ENCODE results near the gene TCAF1. TPM values are rescaled to one million over a fixed set of nuclear protein-coding genes. Genes with fewer than 3 reads are reported as not detected.

The TCAF1 gene
- total and polyA plus RNA-seq, 2 donors (not counting 1 experiment from before 2014, with no cell fraction given): 7.1 to 17.3 TPM

GRCh38 chr7:143909863-143910262 is 7.9 kb upstream of the TCAF1 start:
- no peak overlapping the region for H3K27ac Mint-ChIP-seq
- Histone ChIP-seq H2AFZ (ENCODE audit: insufficient read depth, low read depth, low read length, poor library complexity, severe bottlenecking) (no peak overlapping the region), H3K4me2 (replicated peaks; ENCODE audit: low read depth, low read length, poor library complexity, severe bottlenecking) (no peak overlapping the region), H3K27me3 (replicated peaks in 1 of 4; ENCODE audit: control extremely low read depth in 1 of 4, control insufficient read depth in 3 of 4, insufficient read depth in 4 of 4, low read length in 3 of 4) (no peaks in the 10 kb centered on the region), H3K9ac (ENCODE audit: low read length) (no peak overlapping the region), H4K20me1 (ENCODE audit: control insufficient read depth, insufficient read depth, low read length, poor library complexity, severe bottlenecking) (no peaks in the 10 kb centered on the region), H3K79me2 (ENCODE audit: control insufficient read depth, insufficient read depth, low read length) (no peaks in the 10 kb centered on the region), H3K27ac (ENCODE audit: low read length in 2 of 2) (no peak overlapping the region), H3K36me3 (replicated peaks in 1 of 2; ENCODE audit: control extremely low read depth in 1 of 2, control insufficient read depth in 1 of 2, extremely low read depth in 1 of 2, insufficient read depth in 2 of 2, low read length in 1 of 2) (no peaks in the 10 kb centered on the region), H3K9me3 (ENCODE audit: control extremely low read depth in 1 of 3, control insufficient read depth in 2 of 3, insufficient read depth in 1 of 3, low read length in 2 of 3) (no peaks in the 10 kb centered on the region), H3K4me3 (ENCODE audit: control extremely low read depth in 1 of 5, extremely low read depth in 1 of 5, insufficient read depth in 1 of 5, low read depth in 2 of 5, low read length in 4 of 5) (no peak overlapping the region), H3K4me1 (ENCODE audit: control insufficient read depth in 2 of 2, insufficient read depth in 2 of 2, low read length in 2 of 2) (no peaks in the 10 kb centered on the region)
- H3K9me3 Mint-ChIP-seq (ENCODE audit: insufficient read depth): no peaks in the 10 kb centered on the region
- ChIA-PET POLR2A (no interaction called here), CTCF (no interaction called here)
- no peak for ATAC-seq (ENCODE audit: low read depth)
- intact Hi-C loops (cut with micrococcal nuclease): no loop called here
- no peaks in the 10 kb centered on the region for H3K4me1 Mint-ChIP-seq
- no peak overlapping the region for H3K4me3 Mint-ChIP-seq
- H3K27me3 Mint-ChIP-seq: peaks cover 8% of the 10 kb centered on the region
- TF ChIP-seq CTCF (IDR thresholded peaks at IDR 0.05) (no peak), EZH2 (IDR thresholded peaks at IDR 0.05; ENCODE audit: borderline replicate concordance, insufficient read depth, low read depth, low read length, poor library complexity, severe bottlenecking) (no peak)
- 94% methylated on average over 2 of the region's 3 CpGs for WGBS (ENCODE audit: insufficient coverage)
- DNase-seq: no peak

- TF ChIP-seq EZH2 (IDR thresholded peaks at IDR 0.05; ENCODE audit: borderline replicate concordance, insufficient read depth, low read depth, low read length, poor library complexity, severe bottlenecking): no peak
- TF ChIP-seq CTCF (IDR thresholded peaks at IDR 0.05): no peak
- Mint-ChIP-seq H3K27ac (no peak overlapping the region), H3K4me1 (no peaks in the 10 kb centered on the region), H3K4me3 (no peak overlapping the region), H3K9me3 (ENCODE audit: insufficient read depth) (no peaks in the 10 kb centered on the region), H3K27me3 (peaks cover 8% of the 10 kb centered on the region)
- H3K4me3 ChIP-seq (ENCODE audit: control extremely low read depth in 1 of 5, extremely low read depth in 1 of 5, insufficient read depth in 1 of 5, low read depth in 2 of 5, low read length in 4 of 5): no peak overlapping the region
- H3K79me2 ChIP-seq (ENCODE audit: control insufficient read depth, insufficient read depth, low read length): no peaks in the 10 kb centered on the region
- no peaks in the 10 kb centered on the region for H3K4me1 ChIP-seq (ENCODE audit: control insufficient read depth in 2 of 2, insufficient read depth in 2 of 2, low read length in 2 of 2)
- no peaks in the 10 kb centered on the region for H3K36me3 ChIP-seq (replicated peaks in 1 of 2; ENCODE audit: control extremely low read depth in 1 of 2, control insufficient read depth in 1 of 2, extremely low read depth in 1 of 2, insufficient read depth in 2 of 2, low read length in 1 of 2)
- no peaks in the 10 kb centered on the region for H3K27me3 ChIP-seq (replicated peaks in 1 of 4; ENCODE audit: control extremely low read depth in 1 of 4, control insufficient read depth in 3 of 4, insufficient read depth in 4 of 4, low read length in 3 of 4)
- H2AFZ ChIP-seq (ENCODE audit: insufficient read depth, low read depth, low read length, poor library complexity, severe bottlenecking): no peak overlapping the region
- H3K4me2 ChIP-seq (replicated peaks; ENCODE audit: low read depth, low read length, poor library complexity, severe bottlenecking): no peak overlapping the region
- intact Hi-C loops (cut with micrococcal nuclease): no loop called here
- CTCF ChIA-PET: no interaction called here
- WGBS (ENCODE audit: insufficient coverage): no CpG with 5 or more reads among the region's 5 CpGs
- no peaks in the 10 kb centered on the region for H3K9me3 ChIP-seq (ENCODE audit: control extremely low read depth in 1 of 3, control insufficient read depth in 2 of 3, insufficient read depth in 1 of 3, low read length in 2 of 3)
- no peak overlapping the region for H3K27ac ChIP-seq (ENCODE audit: low read length in 2 of 2)
- ATAC-seq (ENCODE audit: low read depth): no peak
- no peak overlapping the region for H3K9ac ChIP-seq (ENCODE audit: low read length)
- POLR2A ChIA-PET: no interaction called here
- no peak for DNase-seq
- no peaks in the 10 kb centered on the region for H4K20me1 ChIP-seq (ENCODE audit: control insufficient read depth, insufficient read depth, low read length, poor library complexity, severe bottlenecking)
Observed at GRCh38 chr7:143908120-143908519, 6.1 kb upstream of the TCAF1 start.
